Hepatocyte (in vitro differentiated cells): ENCODE results near the gene KIF18B. TPM values are rescaled to one million over a fixed set of nuclear protein-coding genes. Genes with fewer than 3 reads are reported as not detected.

Experiments used
- DNase-seq: peaks from one replicate; pipeline ENCODE4 v3.0.0-alpha.2; 2016; ENCODE audit warnings: low spot score
- H2AFZ ChIP-seq: fragments of 200-600 bp; sonication (generic); 2 replicates; pipeline ENCODE4 v1.6.0; 2016; ENCODE audit warnings: antibody characterized with exemption, mild to moderate bottlenecking
- H3K27ac ChIP-seq: fragments of 200-600 bp; sonication (generic); 2 replicates; pipeline ENCODE4 v1.5.1; 2016; ENCODE audit warnings: mild to moderate bottlenecking
- H3K27me3 ChIP-seq: fragments of 200-600 bp; sonication (generic); 2 replicates; pipeline ENCODE4 v1.6.1; 2016
- H3K36me3 ChIP-seq: fragments of 200-600 bp; sonication (generic); replicated peaks from 2 replicates; pipeline ENCODE4 v1.5.1; 2016; ENCODE audit warnings: low read depth; ENCODE audit not compliant: insufficient read depth
- H3K4me1 ChIP-seq: fragments of 200-600 bp; sonication (generic); 2 replicates; pipeline ENCODE4 v1.5.1; 2016; ENCODE audit warnings: mild to moderate bottlenecking, moderate library complexity; ENCODE audit not compliant: insufficient read depth
- H3K4me2 ChIP-seq: fragments of 200-600 bp; sonication (generic); 2 replicates; pipeline ENCODE4 v1.6.0; 2016
- H3K4me3 ChIP-seq: fragments of 200-600 bp; sonication (generic); 2 replicates; pipeline ENCODE4 v1.5.1; 2016; ENCODE audit warnings: mild to moderate bottlenecking
- H3K79me2 ChIP-seq: fragments of 200-600 bp; sonication (generic); 2 replicates; pipeline ENCODE4 v1.6.0; 2017; ENCODE audit warnings: mild to moderate bottlenecking
- H3K9me2 ChIP-seq: fragments of 200-600 bp; sonication (generic); replicated peaks from 2 replicates; pipeline ENCODE4 v1.6.0; 2017; ENCODE audit warnings: mild to moderate bottlenecking; ENCODE audit not compliant: insufficient read depth
- H3K9me3 ChIP-seq: fragments of 200-600 bp; sonication (generic); 2 replicates; pipeline ENCODE4 v1.5.1; 2016; ENCODE audit warnings: low read depth, mild to moderate bottlenecking
- H4K20me1 ChIP-seq: fragments of 200-600 bp; sonication (generic); 2 replicates; pipeline ENCODE4 v1.6.0; 2016; ENCODE audit warnings: mild to moderate bottlenecking; ENCODE audit not compliant: insufficient read depth, poor library complexity, severe bottlenecking
- EZH2 ChIP-seq: fragments of 200-600 bp; sonication (generic); IDR thresholded peaks from 2 replicates; pipeline ENCODE4 v1.6.1; 2016; ENCODE audit warnings: antibody characterized with exemption, mild to moderate bottlenecking, borderline replicate concordance
- EZH2phosphoT487 ChIP-seq: fragments of 200-600 bp; sonication (generic); IDR thresholded peaks from one replicate; pipeline ENCODE4 v1.6.1; 2018; ENCODE audit warnings: antibody characterized with exemption, mild to moderate bottlenecking, low read depth, moderate library complexity; ENCODE audit not compliant: unreplicated experiment, severe bottlenecking
- WGBS: methylation state at CpG from one replicate; pipeline ENCODE4 v1.1.6; 2016; ENCODE audit warnings: low lambda C conversion rate; ENCODE audit errors: missing lambda C conversion rate; 5-methylcytosine and 5-hydroxymethylcytosine counted together
- polyA plus RNA-seq: library from polyadenylated mRNA; unstranded; fragments of >200 nt; fragmentation: Nextera tagmentation; extraction: Ambion mirVana; gene quantifications from 2 replicates; pipeline ENCODE4 v1.2.1, GENCODE V29; 2016
- total RNA-seq: library from RNA; depleted of rRNA; stranded (reverse); fragments of >200 nt; gene quantifications from 2 replicates; pipeline ENCODE4 v1.2.3, GENCODE V29; 2014
- TF ChIP-seq, protein P1 (sequence below): fragments of 200-600 bp; sonication (generic); IDR thresholded peaks from 2 replicates; pipeline ENCODE4 v1.5.1; 2016; ENCODE audit warnings: antibody characterized with exemption, mild to moderate bottlenecking; ENCODE audit not compliant: poor library complexity

KIF18B gene
- total and polyA plus RNA-seq, 2 experiments from 2014 or later: 1.8 to 4.3 TPM

- H4K20me1 ChIP-seq: no peaks in the 10 kb centered on the region
- no peaks in the 10 kb centered on the region for H3K79me2 ChIP-seq
- H3K36me3 ChIP-seq: no peaks in the 10 kb centered on the region
- no peak overlapping the region for H3K27ac ChIP-seq
- no peak overlapping the region for H2AFZ ChIP-seq
- 68% methylated on average over 36 of the region's 56 CpGs for WGBS
- H3K9me3 ChIP-seq: no peaks in the 10 kb centered on the region
- H3K4me1 ChIP-seq: peaks cover 4% of the 10 kb centered on the region
- no peaks in the 10 kb centered on the region for H3K9me2 ChIP-seq
- peaks cover 6% of the 10 kb centered on the region for H3K27me3 ChIP-seq
- TF ChIP-seq EZH2 (no peak), EZH2phosphoT487 (no peak)
- TF ChIP-seq, protein P1, sequence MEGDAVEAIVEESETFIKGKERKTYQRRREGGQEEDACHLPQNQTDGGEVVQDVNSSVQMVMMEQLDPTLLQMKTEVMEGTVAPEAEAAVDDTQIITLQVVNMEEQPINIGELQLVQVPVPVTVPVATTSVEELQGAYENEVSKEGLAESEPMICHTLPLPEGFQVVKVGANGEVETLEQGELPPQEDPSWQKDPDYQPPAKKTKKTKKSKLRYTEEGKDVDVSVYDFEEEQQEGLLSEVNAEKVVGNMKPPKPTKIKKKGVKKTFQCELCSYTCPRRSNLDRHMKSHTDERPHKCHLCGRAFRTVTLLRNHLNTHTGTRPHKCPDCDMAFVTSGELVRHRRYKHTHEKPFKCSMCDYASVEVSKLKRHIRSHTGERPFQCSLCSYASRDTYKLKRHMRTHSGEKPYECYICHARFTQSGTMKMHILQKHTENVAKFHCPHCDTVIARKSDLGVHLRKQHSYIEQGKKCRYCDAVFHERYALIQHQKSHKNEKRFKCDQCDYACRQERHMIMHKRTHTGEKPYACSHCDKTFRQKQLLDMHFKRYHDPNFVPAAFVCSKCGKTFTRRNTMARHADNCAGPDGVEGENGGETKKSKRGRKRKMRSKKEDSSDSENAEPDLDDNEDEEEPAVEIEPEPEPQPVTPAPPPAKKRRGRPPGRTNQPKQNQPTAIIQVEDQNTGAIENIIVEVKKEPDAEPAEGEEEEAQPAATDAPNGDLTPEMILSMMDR: no peak
- H3K4me2 ChIP-seq: no peak overlapping the region
- H3K4me3 ChIP-seq: no peak overlapping the region
- no peak for DNase-seq
Observed at GRCh38 chr17:44959821-44960531, 12.4 kb upstream of the KIF18B start.

DNA sequence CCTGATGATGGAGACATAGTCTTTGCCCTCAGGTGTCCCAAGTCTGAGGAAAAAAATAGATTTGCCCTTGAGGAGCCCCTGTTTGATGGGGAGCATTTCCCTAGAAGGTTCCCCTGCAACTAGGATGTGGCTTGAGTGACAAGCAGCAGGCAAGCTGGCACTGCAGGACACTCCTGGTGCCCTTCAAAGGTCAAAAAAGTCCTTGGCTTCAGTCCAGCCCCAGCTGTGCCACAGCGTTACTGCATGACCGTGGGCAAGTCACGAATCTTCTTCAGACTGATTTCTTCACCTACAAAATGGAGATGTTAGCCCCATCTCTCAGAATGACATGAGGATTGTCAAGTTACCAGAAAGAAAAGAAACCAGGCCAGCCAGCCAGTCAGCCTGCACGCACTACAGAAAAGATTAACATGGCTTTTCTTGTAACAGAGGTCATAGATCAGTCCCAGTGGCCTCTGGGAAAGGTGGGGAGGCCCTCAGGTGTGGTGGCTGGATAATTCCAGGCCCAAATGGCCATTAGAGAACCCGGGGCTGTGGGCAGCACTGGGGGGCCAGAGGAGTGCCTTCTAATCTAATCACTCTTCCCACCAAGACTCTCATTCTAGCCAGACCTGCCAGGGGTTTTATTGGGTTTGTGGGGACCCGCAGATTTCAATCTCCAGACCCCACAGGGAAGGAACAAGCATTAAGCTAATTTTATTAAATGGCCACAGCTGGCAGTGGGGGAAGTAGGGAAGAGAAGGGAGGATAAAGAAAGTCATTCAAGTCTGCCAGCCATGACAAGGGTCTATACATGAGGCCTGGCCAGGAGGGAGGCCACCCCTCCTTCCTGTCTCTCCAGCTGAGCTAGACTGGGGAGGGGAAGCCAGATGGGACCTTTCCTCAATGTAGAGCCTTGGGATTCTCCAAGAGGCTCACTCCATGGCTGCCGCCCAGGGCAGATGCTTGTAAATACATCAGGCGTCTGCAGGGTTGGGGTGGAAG, 9.7 kb upstream of the KIF18B start:
- Histone ChIP-seq H3K4me3 (no peak overlapping the region), H2AFZ (no peak overlapping the region), H3K4me1 (peaks cover 4% of the 10 kb centered on the region), H3K36me3 (no peaks in the 10 kb centered on the region), H3K9me3 (no peaks in the 10 kb centered on the region), H3K27ac (no peak overlapping the region), H3K4me2 (no peak overlapping the region), H3K9me2 (no peaks in the 10 kb centered on the region), H3K27me3 (no peaks in the 10 kb centered on the region), H3K79me2 (no peaks in the 10 kb centered on the region), H4K20me1 (no peaks in the 10 kb centered on the region)
- TF ChIP-seq, protein P1: no peak
- TF ChIP-seq EZH2phosphoT487 (no peak), EZH2 (no peak)
- 74% methylated on average over 8 of the region's 8 CpGs for WGBS
- no peak for DNase-seq

DNA sequence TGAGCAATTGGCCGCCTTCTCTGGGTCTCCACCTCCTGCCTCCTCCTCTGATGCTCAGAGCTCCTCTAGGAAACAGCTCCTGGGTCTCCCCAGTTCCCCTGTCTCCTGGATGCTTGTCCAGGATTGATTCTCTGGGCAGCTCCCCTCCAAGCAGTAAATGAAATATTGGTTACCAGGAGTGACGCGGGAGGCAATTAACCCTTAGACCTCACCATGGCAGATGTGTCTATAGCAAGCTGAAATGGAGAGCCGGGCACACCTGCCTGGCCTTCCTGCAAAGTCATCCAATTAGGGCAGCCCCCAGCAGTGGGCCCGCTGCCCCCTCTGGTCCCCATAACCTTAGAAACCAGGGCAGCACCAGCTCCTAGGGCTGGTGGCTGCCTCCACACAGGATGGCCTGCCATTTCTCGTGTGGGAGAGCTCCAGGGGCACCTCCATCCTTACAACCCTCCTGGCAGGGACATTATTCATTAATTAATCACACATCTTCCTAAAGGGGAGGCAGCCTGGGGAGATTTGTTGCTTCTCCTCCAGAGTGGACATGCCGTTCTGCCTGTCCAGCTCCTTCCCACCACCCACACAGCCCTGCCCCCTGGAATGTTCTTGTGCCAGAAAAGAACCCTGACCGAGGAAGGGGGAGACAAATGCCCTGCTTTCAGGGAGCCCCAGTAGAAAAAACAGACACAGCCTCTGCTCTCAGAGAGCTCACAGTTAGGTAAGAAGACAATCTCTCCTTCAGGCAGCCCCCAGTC, 8.3 kb upstream of the KIF18B start:
- Histone ChIP-seq H3K79me2 (no peaks in the 10 kb centered on the region), H3K9me2 (no peaks in the 10 kb centered on the region), H3K36me3 (no peaks in the 10 kb centered on the region), H3K4me1 (no peaks in the 10 kb centered on the region), H3K9me3 (no peaks in the 10 kb centered on the region), H3K4me3 (no peak overlapping the region), H3K27me3 (no peaks in the 10 kb centered on the region), H4K20me1 (no peaks in the 10 kb centered on the region), H3K4me2 (no peak overlapping the region), H3K27ac (no peak overlapping the region), H2AFZ (no peak overlapping the region)
- 75% methylated on average over 8 of the region's 8 CpGs for WGBS
- TF ChIP-seq EZH2 (no peak), EZH2phosphoT487 (no peak)
- TF ChIP-seq, protein P1: no peak
- no peak for DNase-seq
